ENCODE data around the gene DOK6. TPM values are rescaled to one million over a fixed set of nuclear protein-coding genes. Genes with fewer than 3 reads are reported as not detected.

The DOK6 gene
- total and polyA plus RNA-seq, 9 of the 15 experiments (the other 6 are each of a cell fraction or from before 2014, with no cell fraction given), result not detected

DNA sequence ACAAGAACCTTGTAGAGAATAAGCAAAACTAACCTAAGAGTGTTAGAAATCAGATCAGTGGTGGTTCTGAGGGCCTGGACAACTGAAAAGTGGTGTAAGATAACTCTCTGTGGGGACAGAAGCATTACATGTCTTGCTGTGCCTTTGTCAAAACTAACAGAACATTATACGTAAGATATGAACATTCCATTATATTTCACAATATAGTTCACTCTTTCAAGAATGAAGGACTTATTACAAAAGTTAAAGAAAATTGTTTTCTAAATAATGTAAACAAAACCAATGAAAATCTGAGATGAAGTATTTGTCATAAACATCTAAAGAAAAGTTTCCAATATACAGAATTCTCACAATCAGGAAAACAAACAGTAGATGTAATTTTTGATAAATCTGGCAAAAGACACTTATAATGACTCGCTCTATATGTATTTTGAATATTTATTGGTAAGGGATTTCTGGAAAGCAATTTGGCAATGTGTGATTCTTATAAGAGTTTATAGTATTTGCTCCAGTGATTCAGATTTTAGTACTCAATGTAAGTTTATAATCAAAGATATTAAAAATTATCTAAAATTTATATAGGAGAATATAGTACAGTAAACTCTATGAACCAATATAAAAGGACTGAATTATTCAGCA is 288.6 kb downstream of the DOK6 start:
- Histone ChIP-seq H3K4me1 (replicated peaks in 1 of 2; ENCODE audit: control insufficient read depth in 2 of 2, insufficient read depth in 2 of 2, low read length in 2 of 2) (no peaks in the 10 kb centered on the region), H4K20me1 (replicated peaks; ENCODE audit: control insufficient read depth, insufficient read depth, low read length) (no peaks in the 10 kb centered on the region), H2AFZ (ENCODE audit: low read depth, low read length) (no peak overlapping the region), H3K36me3 (ENCODE audit: control insufficient read depth, insufficient read depth, low read length) (no peaks in the 10 kb centered on the region), H3K9me3 (replicated peaks; ENCODE audit: control insufficient read depth, insufficient read depth, low read depth, low read length) (no peaks in the 10 kb centered on the region), H3K79me2 (ENCODE audit: control insufficient read depth, insufficient read depth, low read length) (no peaks in the 10 kb centered on the region), H3K27me3 (ENCODE audit: control insufficient read depth in 2 of 2, insufficient read depth in 2 of 2, low read length in 2 of 2) (no peaks in the 10 kb centered on the region), H3K4me2 (ENCODE audit: insufficient read depth, low read length) (no peak overlapping the region), H3K27ac (ENCODE audit: extremely low read depth, low read depth, low read length) (no peak overlapping the region), H3K4me3 (no peak overlapping the region), H3K9me1 (ENCODE audit: control insufficient read depth, insufficient read depth, low read length) (no peaks in the 10 kb centered on the region), H3K9ac (ENCODE audit: insufficient read depth in 1 of 2, low read depth in 2 of 2, low read length in 2 of 2) (no peak overlapping the region)
- DNase-seq (ENCODE audit: extremely low read depth in 1 of 4, low spot score in 3 of 4) (no peak), FAIRE-seq (no peak), ATAC-seq (no peak)
- 19% methylated on average over 2 of the region's 2 CpGs for WGBS (ENCODE audit: insufficient coverage, low coverage, missing lambda C conversion rate)
- no TSS peak for BruUV-seq (replicated peaks)
- CTCF ChIA-PET (ENCODE audit: low intra/inter-chr PET ratio), result no interaction called here
- in situ Hi-C loops (cut with MboI) (no loop called here), intact Hi-C loops (cut with micrococcal nuclease) (no loop called here)
- POLR2A ChIA-PET, result no interaction called here
- TF ChIP-seq ZNF431 (CRISPR knock-in tag; IDR thresholded peaks at IDR 0.05) (no peak), XRCC4 (IDR thresholded peaks at IDR 0.05; ENCODE audit: extremely low read depth, insufficient read depth, insufficient read length) (no peak), ZNF444 (CRISPR knock-in tag; IDR thresholded peaks at IDR 0.05) (no peak), KAT2B (IDR thresholded peaks at IDR 0.05; ENCODE audit: low read depth, low read length) (no peak), RBM14 (IDR thresholded peaks at IDR 0.05; ENCODE audit: borderline replicate concordance, insufficient read depth, low read depth, low read length) (no peak), FOXK2 (conservative IDR thresholded peaks at IDR 0.05 in 1 of 2, IDR thresholded peaks at IDR 0.05 in 1 of 2; ENCODE audit: low read depth in 2 of 2) (no peak), USF2 (CRISPR knock-in tag; IDR thresholded peaks at IDR 0.05) (no peak), POLR2G (IDR thresholded peaks at IDR 0.05; ENCODE audit: low read depth, low read length) (no peak), RBBP5 (IDR thresholded peaks at IDR 0.05; ENCODE audit: borderline replicate concordance, insufficient read depth, low read length, poor library complexity, severe bottlenecking) (no peak), JUND (IDR thresholded peaks at IDR 0.05; ENCODE audit: borderline replicate concordance, low read depth, low read length) (no peak), JUND (tag; IDR thresholded peaks at IDR 0.05; ENCODE audit: borderline replicate concordance, low read depth, low read length) (no peak)
- TF ChIP-seq, protein P1, sequence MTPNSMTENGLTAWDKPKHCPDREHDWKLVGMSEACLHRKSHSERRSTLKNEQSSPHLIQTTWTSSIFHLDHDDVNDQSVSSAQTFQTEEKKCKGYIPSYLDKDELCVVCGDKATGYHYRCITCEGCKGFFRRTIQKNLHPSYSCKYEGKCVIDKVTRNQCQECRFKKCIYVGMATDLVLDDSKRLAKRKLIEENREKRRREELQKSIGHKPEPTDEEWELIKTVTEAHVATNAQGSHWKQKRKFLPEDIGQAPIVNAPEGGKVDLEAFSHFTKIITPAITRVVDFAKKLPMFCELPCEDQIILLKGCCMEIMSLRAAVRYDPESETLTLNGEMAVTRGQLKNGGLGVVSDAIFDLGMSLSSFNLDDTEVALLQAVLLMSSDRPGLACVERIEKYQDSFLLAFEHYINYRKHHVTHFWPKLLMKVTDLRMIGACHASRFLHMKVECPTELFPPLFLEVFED (CRISPR knock-in tag; conservative IDR thresholded peaks at IDR 0.05), result no peak
- TF ChIP-seq, protein P2, sequence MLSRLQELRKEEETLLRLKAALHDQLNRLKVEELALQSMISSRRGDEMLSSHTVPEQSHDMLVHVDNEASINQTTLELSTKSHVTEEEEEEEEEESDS (CRISPR knock-in tag; IDR thresholded peaks at IDR 0.05), result no peak
- TF ChIP-seq, protein P3, sequence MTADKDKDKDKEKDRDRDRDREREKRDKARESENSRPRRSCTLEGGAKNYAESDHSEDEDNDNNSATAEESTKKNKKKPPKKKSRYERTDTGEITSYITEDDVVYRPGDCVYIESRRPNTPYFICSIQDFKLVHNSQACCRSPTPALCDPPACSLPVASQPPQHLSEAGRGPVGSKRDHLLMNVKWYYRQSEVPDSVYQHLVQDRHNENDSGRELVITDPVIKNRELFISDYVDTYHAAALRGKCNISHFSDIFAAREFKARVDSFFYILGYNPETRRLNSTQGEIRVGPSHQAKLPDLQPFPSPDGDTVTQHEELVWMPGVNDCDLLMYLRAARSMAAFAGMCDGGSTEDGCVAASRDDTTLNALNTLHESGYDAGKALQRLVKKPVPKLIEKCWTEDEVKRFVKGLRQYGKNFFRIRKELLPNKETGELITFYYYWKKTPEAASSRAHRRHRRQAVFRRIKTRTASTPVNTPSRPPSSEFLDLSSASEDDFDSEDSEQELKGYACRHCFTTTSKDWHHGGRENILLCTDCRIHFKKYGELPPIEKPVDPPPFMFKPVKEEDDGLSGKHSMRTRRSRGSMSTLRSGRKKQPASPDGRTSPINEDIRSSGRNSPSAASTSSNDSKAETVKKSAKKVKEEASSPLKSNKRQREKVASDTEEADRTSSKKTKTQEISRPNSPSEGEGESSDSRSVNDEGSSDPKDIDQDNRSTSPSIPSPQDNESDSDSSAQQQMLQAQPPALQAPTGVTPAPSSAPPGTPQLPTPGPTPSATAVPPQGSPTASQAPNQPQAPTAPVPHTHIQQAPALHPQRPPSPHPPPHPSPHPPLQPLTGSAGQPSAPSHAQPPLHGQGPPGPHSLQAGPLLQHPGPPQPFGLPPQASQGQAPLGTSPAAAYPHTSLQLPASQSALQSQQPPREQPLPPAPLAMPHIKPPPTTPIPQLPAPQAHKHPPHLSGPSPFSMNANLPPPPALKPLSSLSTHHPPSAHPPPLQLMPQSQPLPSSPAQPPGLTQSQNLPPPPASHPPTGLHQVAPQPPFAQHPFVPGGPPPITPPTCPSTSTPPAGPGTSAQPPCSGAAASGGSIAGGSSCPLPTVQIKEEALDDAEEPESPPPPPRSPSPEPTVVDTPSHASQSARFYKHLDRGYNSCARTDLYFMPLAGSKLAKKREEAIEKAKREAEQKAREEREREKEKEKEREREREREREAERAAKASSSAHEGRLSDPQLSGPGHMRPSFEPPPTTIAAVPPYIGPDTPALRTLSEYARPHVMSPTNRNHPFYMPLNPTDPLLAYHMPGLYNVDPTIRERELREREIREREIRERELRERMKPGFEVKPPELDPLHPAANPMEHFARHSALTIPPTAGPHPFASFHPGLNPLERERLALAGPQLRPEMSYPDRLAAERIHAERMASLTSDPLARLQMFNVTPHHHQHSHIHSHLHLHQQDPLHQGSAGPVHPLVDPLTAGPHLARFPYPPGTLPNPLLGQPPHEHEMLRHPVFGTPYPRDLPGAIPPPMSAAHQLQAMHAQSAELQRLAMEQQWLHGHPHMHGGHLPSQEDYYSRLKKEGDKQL (CRISPR knock-in tag; IDR thresholded peaks at IDR 0.05; ENCODE audit: borderline replicate concordance), result no peak
